HS-5 (cell line): ENCODE data around the gene DLX6.

Source experiments
- DNase-seq: peaks from one replicate; pipeline ENCODE4 v3.0.0-alpha.2; 2012; ENCODE audit warnings: low read depth

The DLX6 gene

DNA sequence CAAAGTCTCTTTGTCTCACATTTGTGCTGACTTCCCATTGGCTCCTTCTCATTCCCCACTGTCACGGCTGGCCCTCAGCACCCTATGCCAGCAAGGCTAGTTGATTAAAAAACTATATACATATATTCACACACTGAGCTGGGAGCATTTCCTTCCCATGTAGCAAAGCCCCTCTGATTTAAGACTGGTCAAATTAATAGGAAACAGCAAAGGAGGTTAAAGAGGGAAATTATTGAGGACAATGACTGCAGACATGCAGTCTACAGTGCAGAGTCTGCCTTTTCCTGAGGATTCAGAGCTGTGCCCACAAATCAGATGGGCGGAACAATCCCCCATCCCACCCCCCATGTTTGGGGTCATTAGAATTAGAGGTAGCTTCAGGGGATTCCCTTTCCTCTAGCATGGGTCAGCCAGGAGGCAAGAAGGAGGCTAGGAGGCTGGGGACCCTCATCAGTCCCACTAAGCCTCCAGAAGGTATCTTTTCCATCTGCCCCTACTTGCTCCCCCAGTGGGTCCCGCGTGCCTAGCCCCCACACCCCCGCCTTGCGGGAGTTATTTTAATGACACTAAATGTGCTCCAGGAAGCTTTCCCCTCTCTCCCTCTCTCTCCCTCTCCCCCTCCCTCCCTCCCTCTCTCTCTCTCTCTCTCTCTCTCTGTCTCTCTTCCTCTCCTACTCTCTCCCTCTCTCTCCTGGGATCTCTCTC, 9.8 kb upstream of the DLX6 start:
- DNase-seq = no peak

DNA sequence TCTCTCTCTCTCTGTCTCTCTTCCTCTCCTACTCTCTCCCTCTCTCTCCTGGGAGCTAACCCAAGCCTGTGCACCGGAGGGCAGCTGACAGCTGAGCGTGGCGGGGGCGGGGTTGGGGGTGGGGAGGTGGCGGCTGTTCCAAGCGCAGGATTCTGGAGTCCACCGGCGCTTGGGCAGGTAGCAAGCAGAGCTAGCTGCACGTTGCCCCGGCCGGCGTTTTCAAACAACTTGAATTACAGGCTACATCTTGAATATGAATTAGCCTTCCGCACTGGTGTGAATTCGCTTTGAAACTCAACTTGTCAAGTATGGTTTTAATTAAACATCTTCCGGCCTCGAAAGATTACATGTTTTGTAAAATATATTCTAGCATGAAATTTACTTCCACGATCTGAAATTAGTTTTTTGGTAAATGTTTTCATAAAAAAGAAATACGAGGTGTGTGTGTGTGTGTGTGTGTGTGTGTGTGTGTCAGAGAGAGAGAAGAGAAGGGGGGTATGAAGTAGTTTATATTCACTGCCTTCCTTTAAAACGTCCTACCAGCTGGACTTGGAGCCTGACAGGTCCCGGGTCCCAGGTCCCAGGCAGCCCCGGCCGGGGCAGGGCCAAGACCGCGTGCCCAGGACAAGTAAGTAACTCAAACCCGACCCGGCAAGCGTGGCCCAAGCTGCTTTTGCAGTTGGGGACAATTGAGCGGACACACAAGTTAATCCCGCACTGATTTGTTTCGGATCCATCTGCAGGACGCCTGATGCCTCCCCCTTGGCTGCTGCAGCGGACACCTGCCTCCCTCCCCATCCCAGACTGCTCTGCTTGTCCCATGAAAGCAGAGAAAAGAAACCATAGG, 9.0 kb upstream of the DLX6 start:
- no peak for DNase-seq

DNA sequence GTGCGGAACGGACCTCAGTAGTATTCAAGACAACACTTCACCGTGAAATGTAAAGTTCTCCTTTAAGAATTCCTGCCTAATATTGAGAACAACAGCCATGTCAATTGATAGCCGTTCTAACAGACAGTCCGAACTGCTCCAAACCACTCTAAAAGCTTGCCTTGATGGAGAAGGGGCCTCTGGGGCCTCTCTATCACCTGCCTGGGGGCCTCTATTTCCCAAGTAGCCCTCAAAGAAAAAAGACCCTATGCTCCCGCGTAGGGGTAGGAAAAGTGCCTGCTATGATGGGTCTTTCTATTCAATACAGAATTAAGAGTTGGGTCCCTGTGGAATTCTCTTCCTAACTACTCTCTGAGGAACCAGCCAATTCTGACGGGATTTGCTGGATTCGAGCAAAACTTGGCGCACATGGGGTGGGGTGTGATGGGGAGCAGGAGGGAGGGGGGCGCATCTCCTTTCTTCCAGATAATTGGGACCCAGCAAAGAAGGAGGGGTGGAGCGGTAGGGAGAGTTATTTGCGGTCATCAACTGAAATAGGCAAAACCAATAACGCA, 8.3 kb upstream of the DLX6 start:
- no peak for DNase-seq

DNA sequence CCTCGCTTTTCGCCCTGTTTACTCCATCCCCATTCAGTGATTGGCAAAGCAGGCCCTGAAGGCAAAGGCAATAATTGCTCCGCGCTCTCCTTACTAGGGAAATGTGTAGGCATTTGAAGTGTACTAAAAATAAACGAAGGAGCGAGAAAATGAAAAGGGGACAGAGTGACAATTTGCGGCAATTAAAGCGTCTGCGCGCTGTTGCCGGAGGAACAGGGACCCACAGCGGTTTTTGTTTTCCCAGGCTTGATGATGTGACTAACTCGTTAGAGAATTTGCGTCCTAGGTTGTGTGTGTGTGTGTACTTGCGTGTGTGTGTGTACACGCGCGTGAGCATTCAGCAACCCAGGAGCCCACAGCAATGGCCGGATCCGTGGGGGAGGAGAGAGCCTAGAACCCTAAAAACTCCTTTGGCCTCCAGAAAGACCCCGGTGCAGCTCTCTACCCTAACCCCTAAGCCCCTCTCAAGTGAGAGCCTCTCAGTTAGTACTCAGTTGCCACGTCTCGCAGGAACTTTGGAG, 7.8 kb upstream of the DLX6 start:
- no peak for DNase-seq

DNA sequence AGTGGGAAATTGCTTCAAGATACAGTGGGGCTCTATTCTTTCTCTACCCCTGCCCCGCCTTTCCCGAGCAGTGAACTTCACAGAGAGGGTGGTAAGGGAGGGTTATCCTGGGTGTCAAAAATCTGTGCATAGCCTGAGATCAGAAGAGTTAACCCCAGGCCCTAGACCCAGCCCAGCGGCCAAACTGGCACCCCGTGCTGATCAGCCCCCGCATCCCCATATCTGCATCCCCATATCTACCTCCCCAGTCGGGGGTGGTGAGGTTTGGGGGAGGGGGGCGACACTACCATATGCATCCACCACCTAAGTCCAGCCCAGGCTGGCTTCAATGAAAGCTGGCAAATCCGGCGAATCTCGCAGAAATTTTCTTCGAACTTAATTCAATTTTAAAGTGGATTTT, 7.0 kb upstream of the DLX6 start:
- no peak for DNase-seq

DNA sequence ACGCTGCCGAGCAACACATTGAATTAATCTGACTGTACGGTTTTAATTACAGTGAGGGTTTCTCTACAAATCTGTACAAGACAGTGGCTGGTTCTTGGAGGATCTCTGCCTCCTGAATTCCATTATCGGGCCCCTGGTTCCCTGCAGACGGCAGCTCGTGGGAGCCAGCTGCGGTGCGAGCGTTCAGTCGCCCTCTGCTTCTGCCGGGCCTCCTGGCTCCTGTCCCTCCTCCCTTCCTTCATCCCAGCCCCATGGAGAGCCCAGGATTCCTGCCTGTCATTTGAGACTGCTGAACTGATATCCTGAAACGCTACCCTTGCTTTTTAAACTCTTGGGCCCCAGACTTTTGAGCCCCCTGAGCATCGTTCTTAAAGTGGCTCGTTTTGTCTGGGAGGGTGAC, 6.6 kb upstream of the DLX6 start:
- no peak for DNase-seq

DNA sequence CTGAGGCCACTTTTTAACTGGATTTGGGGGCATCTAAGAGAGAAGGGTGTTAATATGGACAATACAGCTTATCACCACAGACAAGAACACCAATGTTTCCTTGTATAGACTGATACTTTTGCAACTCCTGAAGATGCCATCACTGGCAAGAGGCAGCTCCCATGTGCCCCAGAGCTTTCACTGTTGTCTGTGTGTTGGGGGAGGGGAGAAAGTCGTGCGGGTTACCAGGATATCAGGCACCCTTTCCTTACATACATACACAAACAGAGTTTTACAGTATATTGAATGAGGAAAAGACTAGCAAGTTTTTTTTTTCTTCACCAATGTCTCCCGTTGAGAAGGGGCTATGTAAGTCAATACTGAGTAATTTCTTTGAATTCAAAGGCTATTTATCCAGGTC, 4.1 kb upstream of the DLX6 start:
- no peak for DNase-seq

DNA sequence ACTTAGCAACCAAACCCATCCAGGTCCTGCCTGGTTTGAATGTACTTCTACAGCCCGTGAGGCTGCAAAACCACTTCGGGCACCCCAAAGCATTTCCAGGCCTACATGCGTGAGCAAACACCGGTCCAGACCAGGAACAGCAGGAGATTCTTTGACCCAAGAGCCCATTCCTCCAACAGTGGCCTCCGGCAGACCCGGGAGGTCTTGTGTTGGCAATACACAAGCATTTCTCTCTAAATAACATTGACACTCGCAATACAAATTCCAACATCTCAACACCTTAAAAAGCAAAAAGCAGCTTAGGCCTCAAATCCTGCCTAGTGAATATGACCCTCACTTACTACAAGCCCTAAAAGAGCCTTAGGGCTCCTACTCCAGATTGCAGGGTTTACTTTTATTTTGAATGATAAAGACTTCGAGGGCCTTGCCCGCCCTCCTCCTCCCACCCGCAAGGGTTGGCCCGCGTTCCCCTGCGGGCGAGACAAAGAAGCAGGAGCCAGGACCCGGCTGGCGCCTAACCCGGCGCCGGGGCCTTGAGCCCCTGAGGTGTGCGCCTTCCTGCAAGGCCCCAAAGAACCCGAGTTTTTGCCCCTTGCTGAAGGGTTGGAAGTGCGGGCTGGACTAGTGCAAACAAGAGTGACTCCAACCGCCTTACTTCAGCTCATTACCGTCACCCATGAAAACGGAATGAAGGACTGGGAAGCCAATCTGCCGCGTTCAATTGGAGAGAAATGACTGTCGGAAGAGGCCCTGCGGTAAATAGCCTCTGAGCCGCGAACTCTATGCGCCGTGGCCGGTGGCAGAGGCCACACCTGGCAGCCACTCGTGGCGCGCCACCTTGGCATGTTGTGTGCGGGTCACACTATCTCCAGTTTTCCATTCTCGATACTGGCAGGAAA, 3.4 kb upstream of the DLX6 start:
- DNase-seq = no peak

DNA sequence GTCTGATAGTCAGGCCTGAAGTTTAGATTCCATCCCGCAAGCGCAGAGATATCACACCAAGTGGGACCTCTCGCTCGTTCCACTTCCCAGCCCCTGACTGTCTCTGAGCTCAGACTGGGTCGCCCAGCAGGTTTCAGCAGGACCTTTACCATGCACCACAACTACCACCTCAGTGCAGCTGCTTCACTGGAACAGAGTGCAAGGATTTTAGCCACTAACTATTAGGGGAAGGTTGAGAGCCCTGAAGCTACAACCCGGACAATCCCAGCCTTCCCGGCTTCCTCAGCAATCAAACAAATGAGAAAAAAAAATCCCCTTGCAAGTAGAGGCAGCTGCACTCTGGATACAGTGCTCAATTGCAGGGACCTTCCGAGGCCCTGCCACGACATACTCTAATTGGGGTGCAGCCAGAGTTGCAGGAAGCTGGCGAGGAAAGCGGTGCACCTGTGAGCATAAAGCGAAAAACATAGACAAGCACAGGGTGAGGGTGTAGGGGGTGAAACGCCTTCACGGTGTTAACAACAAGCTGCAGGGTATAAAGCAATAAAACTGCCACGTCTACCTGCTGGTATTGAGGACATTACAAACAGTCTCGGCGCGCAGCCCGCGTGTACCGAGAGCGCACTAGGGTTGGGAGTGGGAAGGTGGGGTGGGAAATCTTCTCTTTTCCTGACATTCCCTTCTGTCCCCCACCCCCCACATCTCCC, 2.6 kb upstream of the DLX6 start:
- no peak for DNase-seq

DNA sequence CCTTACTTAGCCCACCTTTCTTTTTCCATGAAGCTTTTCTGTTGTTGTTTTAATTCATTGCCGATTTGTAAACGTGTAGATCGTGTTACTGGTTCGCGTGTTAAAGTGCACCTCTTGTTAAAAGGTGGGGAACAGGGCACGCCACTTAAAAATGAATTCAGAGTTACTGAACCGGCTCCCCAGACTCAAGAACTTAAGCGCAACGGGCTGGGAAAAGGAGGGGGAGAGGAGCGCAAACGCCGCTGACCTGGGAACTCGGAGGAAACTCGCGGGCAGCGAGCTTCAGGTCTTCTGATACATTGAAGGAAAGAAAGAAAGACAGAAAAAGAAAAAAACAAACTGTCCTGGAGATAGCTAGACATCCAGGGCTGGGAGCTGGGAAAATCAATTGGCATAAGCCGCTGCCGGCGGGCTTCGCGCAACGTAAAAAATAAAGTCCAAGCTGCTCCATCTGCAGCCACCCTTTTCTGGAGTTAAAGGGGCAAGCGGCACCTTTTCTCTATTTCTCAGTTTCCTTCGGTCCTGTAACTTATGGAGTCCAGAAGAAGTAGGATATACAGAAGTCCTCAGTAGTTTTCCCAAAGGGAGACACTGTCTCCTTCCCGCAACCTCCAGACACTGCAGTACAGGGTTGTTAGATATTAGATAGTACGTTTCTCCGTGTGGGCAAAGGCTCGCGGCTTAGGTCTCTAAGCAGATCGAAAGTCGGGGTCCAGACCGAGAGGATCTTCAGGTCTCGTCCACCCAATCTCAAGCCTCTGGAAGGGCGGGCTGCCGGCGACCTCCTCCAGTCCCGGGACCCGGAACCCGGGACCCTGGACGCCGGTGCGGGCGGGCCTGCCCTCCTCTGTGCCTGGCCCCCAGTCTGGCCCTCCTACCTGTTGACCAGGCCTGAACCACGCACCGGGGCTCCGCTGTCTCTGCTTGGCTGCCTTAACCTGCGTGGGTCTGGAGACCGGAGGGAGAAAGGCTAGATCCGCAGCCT, 1.8 kb upstream of the DLX6 start:
- no peak for DNase-seq

DNA sequence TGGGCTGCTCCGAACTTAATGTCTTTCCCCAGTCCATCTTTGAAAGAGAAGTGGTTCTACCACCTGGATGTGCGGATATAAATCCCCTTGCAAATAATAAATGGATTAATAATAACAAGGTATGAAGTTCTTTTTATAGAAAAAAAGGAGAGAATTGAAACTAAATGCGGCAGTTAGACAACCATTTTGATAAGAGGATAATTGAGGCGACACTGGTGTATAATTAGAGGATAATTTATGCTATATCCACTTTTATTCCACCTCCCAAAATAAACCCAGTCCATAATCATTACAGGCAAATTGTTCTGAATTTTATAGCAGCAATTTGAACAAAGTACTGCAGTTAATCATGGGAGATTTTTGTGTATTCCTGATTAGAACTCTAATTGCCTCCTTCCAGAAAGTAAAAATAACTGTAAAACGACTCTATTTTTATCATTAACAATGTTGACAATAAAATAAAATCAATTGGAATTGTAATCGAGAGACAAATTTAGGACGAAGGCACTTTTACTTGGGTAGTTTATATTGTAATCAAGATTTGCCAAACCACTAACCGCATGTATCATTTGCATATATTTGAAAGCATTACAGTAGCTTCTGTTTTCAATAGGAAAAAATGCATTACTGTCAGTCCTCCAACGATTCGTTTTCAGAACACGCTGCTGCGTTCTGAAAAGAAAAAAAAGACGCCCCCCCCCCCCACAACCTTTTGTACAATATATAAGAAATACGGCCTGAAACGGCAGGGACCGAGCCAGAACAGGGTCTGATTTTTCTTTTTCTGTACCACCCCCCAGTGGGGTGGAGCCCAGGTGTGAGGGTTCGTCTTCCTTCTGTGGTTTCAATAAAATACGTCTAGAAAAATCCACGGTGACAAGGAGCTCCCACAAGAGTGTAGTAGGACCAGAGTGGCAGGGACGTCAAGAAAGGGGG, 838 bp upstream of the DLX6 start:
- DNase-seq = no peak

DNA sequence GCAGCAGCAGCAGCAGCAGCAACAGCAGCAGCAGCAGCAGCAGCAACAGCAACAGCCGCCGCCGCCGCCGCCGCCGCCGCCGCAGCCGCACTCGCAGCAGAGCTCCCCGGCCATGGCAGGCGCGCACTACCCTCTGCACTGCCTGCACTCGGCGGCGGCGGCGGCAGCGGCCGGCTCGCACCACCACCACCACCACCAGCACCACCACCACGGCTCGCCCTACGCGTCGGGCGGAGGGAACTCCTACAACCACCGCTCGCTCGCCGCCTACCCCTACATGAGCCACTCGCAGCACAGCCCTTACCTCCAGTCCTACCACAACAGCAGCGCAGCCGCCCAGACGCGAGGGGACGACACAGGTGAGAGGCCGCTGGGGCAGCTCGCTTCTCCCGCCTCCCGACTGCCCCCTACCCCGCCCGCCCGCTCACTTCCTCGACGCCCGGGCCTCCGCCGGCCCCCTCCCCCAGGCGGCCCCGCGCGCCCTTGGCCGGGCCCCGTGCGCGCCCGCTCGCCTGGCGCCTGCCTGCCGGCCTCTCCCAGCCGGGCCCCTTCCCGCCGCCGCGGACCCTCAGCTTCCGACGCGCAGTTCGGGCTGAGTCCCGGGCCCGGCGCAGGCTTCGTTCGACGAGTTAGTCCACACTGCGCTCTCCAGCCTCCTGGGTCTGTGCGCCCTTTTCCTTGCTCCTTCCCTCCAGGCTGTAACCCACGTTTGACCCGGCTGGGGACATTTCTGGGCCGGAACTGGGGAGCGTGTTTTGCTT, 882 bp downstream of the DLX6 start:
- no peak for DNase-seq

DNA sequence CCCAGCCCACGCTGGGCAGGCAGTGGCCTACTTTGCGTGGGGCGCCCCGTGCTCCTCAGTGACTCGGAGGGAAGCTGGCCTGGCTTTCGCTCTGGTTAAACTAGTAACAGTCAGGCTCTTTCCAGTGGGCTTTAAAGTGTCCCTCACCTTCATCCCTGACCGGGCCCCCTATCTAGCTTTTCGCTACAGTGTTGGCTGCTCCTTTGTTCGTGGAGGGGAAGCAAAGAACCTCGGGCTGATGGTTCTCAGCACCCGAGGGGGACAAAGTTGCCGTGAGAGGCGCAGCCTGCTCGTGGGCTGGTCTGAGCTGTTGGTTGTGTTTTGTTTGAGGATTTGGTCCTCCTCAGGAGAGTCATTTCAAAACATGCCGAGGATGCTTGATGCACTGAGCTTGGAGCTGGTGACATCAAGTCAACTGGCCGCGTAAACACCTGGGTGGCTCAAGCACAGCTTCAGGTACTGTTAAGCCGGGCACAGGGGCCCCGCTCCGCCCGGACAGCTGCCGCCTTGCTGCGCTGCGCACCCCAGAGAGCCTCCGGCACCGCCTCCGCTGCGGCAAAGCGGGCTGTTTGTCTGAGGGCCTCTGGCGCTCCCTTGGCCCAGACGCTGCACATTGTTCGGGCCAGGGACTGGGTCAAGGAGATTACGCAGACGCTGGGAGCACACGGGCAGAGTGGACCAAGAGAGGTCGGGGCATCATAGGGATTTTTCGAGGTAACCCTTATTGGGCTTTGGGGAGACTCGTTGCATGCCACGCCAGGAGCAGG, 1.6 kb downstream of the DLX6 start:
- no peak for DNase-seq

DNA sequence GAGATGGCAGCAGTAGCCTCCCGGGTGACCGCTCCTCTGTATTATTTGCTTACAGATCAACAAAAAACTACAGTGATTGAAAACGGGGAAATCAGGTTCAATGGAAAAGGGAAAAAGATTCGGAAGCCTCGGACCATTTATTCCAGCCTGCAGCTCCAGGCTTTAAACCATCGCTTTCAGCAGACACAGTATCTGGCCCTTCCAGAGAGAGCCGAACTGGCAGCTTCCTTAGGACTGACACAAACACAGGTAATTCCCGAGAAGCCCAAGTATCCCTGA, 2.2 kb downstream of the DLX6 start:
- no peak for DNase-seq

DNA sequence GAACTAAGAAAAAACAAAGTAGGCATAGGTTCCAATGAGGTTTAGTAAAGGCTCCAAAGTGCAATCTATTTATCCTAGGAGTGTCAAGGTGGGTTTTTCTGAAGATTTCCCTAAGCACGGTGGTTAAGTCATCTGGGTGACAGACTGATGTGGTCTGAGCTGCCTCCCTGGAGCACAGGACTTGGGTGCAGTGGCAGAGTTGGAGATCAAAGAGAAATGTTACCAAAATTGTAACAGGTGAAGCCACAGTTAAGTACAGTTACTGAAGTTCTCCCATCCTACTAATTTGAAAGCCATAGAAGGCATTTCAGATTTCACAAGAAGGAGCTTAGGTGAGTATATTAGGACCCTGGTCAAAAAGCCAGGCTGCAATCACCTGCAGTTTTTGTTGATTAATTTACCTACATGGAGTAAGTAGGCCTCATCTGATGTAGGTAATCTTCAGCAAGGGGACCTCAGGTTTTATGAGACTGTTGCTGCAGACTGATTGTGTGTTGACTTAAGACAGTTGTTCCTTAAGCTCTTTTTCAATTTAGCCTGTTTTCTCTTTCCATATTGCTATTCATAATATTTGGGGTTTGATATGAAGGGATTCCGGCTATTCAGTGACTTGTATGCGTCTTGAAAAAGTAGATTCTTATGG, 3.0 kb downstream of the DLX6 start:
- no peak for DNase-seq

DNA sequence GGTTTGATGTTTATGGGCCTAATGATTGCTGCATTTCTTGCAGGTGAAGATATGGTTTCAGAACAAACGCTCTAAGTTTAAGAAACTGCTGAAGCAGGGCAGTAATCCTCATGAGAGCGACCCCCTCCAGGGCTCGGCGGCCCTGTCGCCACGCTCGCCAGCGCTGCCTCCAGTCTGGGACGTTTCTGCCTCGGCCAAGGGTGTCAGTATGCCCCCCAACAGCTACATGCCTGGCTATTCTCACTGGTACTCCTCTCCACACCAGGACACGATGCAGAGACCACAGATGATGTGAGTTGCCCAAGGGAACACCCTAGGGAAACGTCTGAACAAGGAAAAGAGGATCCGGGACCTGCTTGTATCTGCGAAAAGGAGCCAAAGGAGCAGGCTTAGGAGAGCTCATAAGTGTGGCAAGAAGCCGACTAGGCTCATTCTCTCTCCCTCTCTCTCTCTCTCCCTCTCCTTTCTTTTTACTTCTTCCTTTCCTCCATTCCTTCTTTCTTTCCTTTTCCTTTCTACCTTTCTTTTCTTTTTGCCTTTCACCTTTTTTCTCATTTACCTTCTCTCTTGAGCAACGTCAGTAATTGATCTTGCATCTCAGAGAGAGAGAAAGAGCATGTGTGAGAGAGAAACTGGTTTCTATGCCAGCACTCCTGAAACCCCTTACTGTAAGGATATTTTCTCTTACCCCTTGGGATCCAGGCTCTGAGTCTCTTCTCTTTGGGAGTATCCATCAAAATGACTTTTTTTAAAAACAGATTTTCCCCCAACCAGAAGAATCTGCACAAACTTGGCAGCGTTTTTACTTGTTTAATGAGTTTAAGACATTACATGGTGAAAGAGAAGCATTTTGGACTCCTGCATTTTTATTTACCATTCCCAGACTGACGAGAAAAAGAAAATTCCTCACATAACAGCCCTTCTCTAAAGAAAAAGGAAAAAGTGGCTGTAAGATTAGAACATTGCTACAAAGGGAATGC, 4.7 kb downstream of the DLX6 start:
- DNase-seq = no peak
